Lung (tissue), 12 donors: ENCODE measurements around the gene BPTF. TPM values are rescaled to one million over a fixed set of nuclear protein-coding genes. Genes with fewer than 3 reads are reported as not detected.

ENCODE experiments used
- ATAC-seq: fragments of 200-7000 bp; cut with Tn5 transposase; one replicate; pipeline ENCODE4 v1.9.1; 2020; ENCODE audit warnings: moderate number of reproducible peaks; ENCODE audit not compliant: insufficient read depth, low FRiP score
- DNase-seq, 3 donors: peaks; one replicate each; pipeline ENCODE4 v3.0.0-alpha.2; 2013 to 2017
- H3K27ac ChIP-seq, 2 donors: one replicate each; pipeline ENCODE4 v1.5.1; 2013; ENCODE audit warnings: mild to moderate bottlenecking in 2 of 2, moderate library complexity in 2 of 2, control low read depth in 1 of 2, inconsistent platforms in 1 of 2, low read depth in 1 of 2, low read length in 1 of 2
- H3K27me3 ChIP-seq, 3 donors: one replicate each; pipeline ENCODE4 v1.5.1; 2013; ENCODE audit warnings: low read length in 2 of 3; ENCODE audit not compliant: control insufficient read depth in 3 of 3, insufficient read depth in 3 of 3
- H3K36me3 ChIP-seq, 4 donors: one replicate each; pipeline ENCODE4 v1.5.1; 2013; ENCODE audit warnings: low read length in 4 of 4, mild to moderate bottlenecking in 1 of 4, moderate library complexity in 1 of 4; ENCODE audit not compliant: control insufficient read depth in 4 of 4, insufficient read depth in 4 of 4
- H3K4me1 ChIP-seq, 5 donors: one replicate each; pipeline ENCODE4 v1.5.1; 2013; ENCODE audit warnings: low read length in 5 of 5, mild to moderate bottlenecking in 2 of 5, moderate library complexity in 1 of 5; ENCODE audit not compliant: control insufficient read depth in 5 of 5, insufficient read depth in 5 of 5
- H3K4me3 ChIP-seq: one replicate; pipeline ENCODE4 v1.5.1; 2013; ENCODE audit warnings: mild to moderate bottlenecking, control low read depth, moderate library complexity
- H3K9ac ChIP-seq, 2 donors: one replicate each; pipeline ENCODE4 v1.5.1; 2013; ENCODE audit warnings: low read length in 2 of 2, control low read depth in 1 of 2; ENCODE audit not compliant: insufficient read depth in 1 of 2
- H3K9me3 ChIP-seq, 4 donors: one replicate each; pipeline ENCODE4 v1.5.1; 2013; ENCODE audit warnings: low read length in 3 of 4, mild to moderate bottlenecking in 1 of 4, moderate library complexity in 1 of 4; ENCODE audit not compliant: control insufficient read depth in 4 of 4, insufficient read depth in 3 of 4
- CTCF ChIP-seq: IDR thresholded peaks from 2 replicates; pipeline ENCODE4 v1.5.1; 2012; ENCODE audit warnings: mild to moderate bottlenecking; ENCODE audit errors: control extremely low read depth, extremely low read depth
- WGBS, 2 donors: extraction: QIAGEN DNeasy Blood & Tissue Kit; methylation state at CpG; one replicate each; pipeline ENCODE4 v1.1.7; 2013; 5-methylcytosine and 5-hydroxymethylcytosine counted together
- polyA plus RNA-seq, 2 donors: library from polyadenylated mRNA; stranded (reverse); fragments of 200-250 nt; gene quantifications; one replicate each; pipeline ENCODE4 v1.2.1, GENCODE V29; 2013
- total RNA-seq, 2 donors: library from RNA; depleted of rRNA in 1 of 2; stranded (reverse); fragments of >200 nt in 1 of 2; gene quantifications; one replicate each; pipeline ENCODE4 v1.2.1, GENCODE V29; 2014 to 2021
- donor health status: control.
- donor health status: control.
- donor health status: Bipolar disorder and iron deficiency.
- donor health status: healthy.
- donor health status: DM: yes; HTN: yes; CAD: no.

BPTF gene
- total and polyA plus RNA-seq, 4 donors: 12.2 to 179 (median 47.4) TPM

GRCh38 chr17:67867591-67867990 is 42.3 kb downstream of the BPTF start:
- ATAC-seq: no peak
- no peaks in the 10 kb centered on the region for H3K27me3 ChIP-seq
- WGBS, 2 donors: 81 to 88% methylated on average over 4 of the region's 4 CpGs
- H3K27ac ChIP-seq: no peak overlapping the region
- no peak overlapping the region for H3K4me3 ChIP-seq
- H3K36me3 ChIP-seq: peaks cover 2 to 11% (median 5%) of the 10 kb centered on the region in 4 donors
- TF ChIP-seq CTCF: no peak
- DNase-seq: no peak
- H3K9me3 ChIP-seq: no peaks in the 10 kb centered on the region
- no peak overlapping the region for H3K9ac ChIP-seq
- peaks cover 0 to 3% (median 1%) of the 10 kb centered on the region in 5 donors for H3K4me1 ChIP-seq

GRCh38 chr17:67868176-67868575 is 42.9 kb downstream of the BPTF start:
- H3K9ac ChIP-seq: no peak overlapping the region
- no peaks in the 10 kb centered on the region for H3K9me3 ChIP-seq
- peaks cover 2 to 11% (median 5%) of the 10 kb centered on the region in 4 donors for H3K36me3 ChIP-seq

GRCh38 chr17:67879662-67880061 is 54.4 kb downstream of the BPTF start:
- 84 to 91% methylated on average over 5 of the region's 5 CpGs for WGBS, 2 donors
- H3K27ac ChIP-seq: no peak overlapping the region
- no peak overlapping the region for H3K4me3 ChIP-seq
- H3K9me3 ChIP-seq: no peaks in the 10 kb centered on the region
- H3K4me1 ChIP-seq: peaks cover 0 to 2% (median 0%) of the 10 kb centered on the region in 5 donors
- no peaks in the 10 kb centered on the region for H3K27me3 ChIP-seq
- H3K36me3 ChIP-seq: peaks cover 10 to 23% (median 18%) of the 10 kb centered on the region in 4 donors
- ATAC-seq (no peak), DNase-seq (peak in 1 of 3 donors; percentile 11)
- H3K9ac ChIP-seq: no peak overlapping the region
- TF ChIP-seq CTCF: no peak

More at GRCh38 chr17:67868176-67868575, 42.9 kb downstream of the BPTF start:
- peaks cover 0 to 3% (median 1%) of the 10 kb centered on the region in 5 donors for H3K4me1 ChIP-seq
- no peak for DNase-seq
- no peak for TF ChIP-seq CTCF
- H3K4me3 ChIP-seq: no peak overlapping the region
- ATAC-seq: no peak
- no peak overlapping the region for H3K27ac ChIP-seq
- H3K27me3 ChIP-seq: no peaks in the 10 kb centered on the region

DNA sequence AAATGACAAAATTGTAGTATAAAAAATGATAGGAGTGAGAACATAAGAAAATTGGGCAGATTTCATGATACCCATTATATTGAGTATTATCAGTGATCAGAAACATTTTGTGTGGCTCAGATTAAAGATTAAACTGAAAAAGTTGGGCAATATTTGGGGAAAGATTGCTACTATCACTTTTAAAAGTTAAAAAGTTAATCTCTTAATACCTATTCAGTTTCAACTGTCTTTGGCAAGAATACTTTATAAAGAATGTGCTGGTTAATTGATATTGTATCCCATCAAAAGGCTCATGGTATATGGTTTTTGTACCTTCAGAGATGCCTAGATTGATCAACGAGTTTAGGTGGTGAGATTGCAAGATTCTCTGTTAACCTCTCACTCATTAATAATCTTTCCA is 55.8 kb downstream of the BPTF start:
- Histone ChIP-seq H3K27me3 (no peaks in the 10 kb centered on the region), H3K9ac (no peak overlapping the region), H3K27ac (no peak overlapping the region), H3K36me3 (peaks cover 6 to 14% (median 11%) of the 10 kb centered on the region in 4 donors), H3K4me1 (peaks cover 0 to 2% (median 0%) of the 10 kb centered on the region in 5 donors), H3K4me3 (no peak overlapping the region), H3K9me3 (no peaks in the 10 kb centered on the region)
- no peak for DNase-seq
- TF ChIP-seq CTCF: no peak
- ATAC-seq: no peak
- 97 to 98% methylated on average over 1 of the region's 1 CpG for WGBS, 2 donors
